HCT116 (cell line): Measurements from ENCODE around the gene KRT81. TPM values are rescaled to one million over a fixed set of nuclear protein-coding genes. Genes with fewer than 3 reads are reported as not detected.

Experiments used
- ATAC-seq: fragments of 200-7000 bp; cut with Tn5 transposase; 2 replicates; pipeline ENCODE4 v1.9.1; 2020; ENCODE audit warnings: mild to moderate bottlenecking, moderate library complexity
- BruUV-seq: library from RNA; stranded (reverse); fragments of 400-500 nt; replicated peaks from 2 replicates; lab custom pipeline; 2021; lab: Mats Ljungman, UMichigan
- CTCF ChIA-PET: fragments of 300-600 bp; sonication (Branson Sonifier 250); formaldehyde crosslinking; loops from one replicate; lab custom pipeline; 2021; ENCODE audit warnings: antibody characterized with exemption; lab: Charles Lee
- POLR2A ChIA-PET: fragments of 300-600, 350-600 bp; sonication (Branson Sonifier 250); formaldehyde crosslinking; loops from one replicate; lab custom pipeline; 2021; ENCODE audit warnings: antibody characterized with exemption; lab: Charles Lee
- RAD21 ChIA-PET, 2 experiments: fragments of 300-600 bp; sonication (Branson Sonifier 250); formaldehyde crosslinking; loops; one replicate each; lab custom pipeline; 2023; ENCODE audit warnings: low total read pairs in 2 of 2; ENCODE audit not compliant: uncharacterized antibody in 2 of 2, unreplicated experiment in 2 of 2, low non-redundant PET in 1 of 2; lab: Charles Lee
- DNase-seq: peaks from one replicate; pipeline ENCODE4 v3.0.0-alpha.2; 2010; ENCODE audit warnings: low read depth, low spot score
- H2AFZ ChIP-seq: fragments of 200-600 bp; shearing (Covaris generic), sonication (generic); 2 replicates; pipeline ENCODE4 v1.6.1; 2017; ENCODE audit warnings: low read depth, mixed run types, mixed read lengths, antibody characterized with exemption, low read length; ENCODE audit not compliant: poor library complexity, severe bottlenecking
- H3K27ac ChIP-seq: 2 replicates; pipeline ENCODE4 v1.5.1; 2012; ENCODE audit warnings: low read depth, low read length
- H3K27me3 ChIP-seq: fragments of 200-600 bp; sonication (generic); 2 replicates; pipeline ENCODE4 v1.6.1; 2016; ENCODE audit warnings: mixed run types, low read length, mixed read lengths; ENCODE audit not compliant: insufficient read depth
- H3K36me3 ChIP-seq, 2 experiments: fragments of 200-500 bp in 1 of 2; fragments of 200-600 bp in 1 of 2; sonication (Bioruptor generic) in 1 of 2; sonication (generic) in 1 of 2; 2 replicates each; pipeline versions ENCODE4 v1.5.1 to v1.6.1; 2014 to 2016; ENCODE audit warnings: low read length in 2 of 2, inconsistent platforms in 1 of 2, mixed read lengths in 1 of 2, mixed run types in 1 of 2; ENCODE audit not compliant: insufficient read depth in 2 of 2, control insufficient read depth in 1 of 2
- H3K4me1 ChIP-seq, 2 experiments: fragments of 200-600 bp in 1 of 2; sonication (generic) in 1 of 2; 2 replicates each; pipeline versions ENCODE4 v1.5.1 to v1.6.1; 2012 to 2017; ENCODE audit warnings: low read length in 2 of 2, inconsistent platforms in 1 of 2, mild to moderate bottlenecking in 1 of 2, mixed read lengths in 1 of 2, mixed run types in 1 of 2, moderate library complexity in 1 of 2; ENCODE audit not compliant: insufficient read depth in 2 of 2, control insufficient read depth in 1 of 2
- H3K4me2 ChIP-seq: fragments of 200-600 bp; sonication (generic); 2 replicates; pipeline ENCODE4 v1.6.1; 2017; ENCODE audit warnings: mixed run types, low read length, mixed read lengths
- H3K4me3 ChIP-seq, 2 experiments: fragments of 200-600 bp in 1 of 2; sonication (generic) in 1 of 2; replicated peaks in 1 of 2; 2 replicates each; pipeline ENCODE4 v1.5.1; 2011 to 2016; ENCODE audit warnings: low read length in 2 of 2, control low read depth in 1 of 2, low read depth in 1 of 2, mild to moderate bottlenecking in 1 of 2, mixed read lengths in 1 of 2, mixed run types in 1 of 2
- H3K79me2 ChIP-seq: fragments of 200-600 bp; sonication (generic); 2 replicates; pipeline ENCODE4 v1.6.1; 2017; ENCODE audit warnings: mild to moderate bottlenecking, mixed run types, low read length, moderate library complexity, mixed read lengths; ENCODE audit not compliant: insufficient read depth
- H3K9ac ChIP-seq: fragments of 200-600 bp; sonication (generic); 2 replicates; pipeline ENCODE4 v1.6.1; 2016; ENCODE audit warnings: low read length, mixed read lengths
- H3K9me2 ChIP-seq: fragments of 200-600 bp; sonication (generic), shearing (Covaris generic); 2 replicates; pipeline ENCODE4 v1.6.1; 2017; ENCODE audit warnings: mixed run types, mild to moderate bottlenecking, moderate library complexity; ENCODE audit not compliant: insufficient read depth
- H3K9me3 ChIP-seq, 2 experiments: fragments of 200-500 bp in 1 of 2; fragments of 200-600 bp in 1 of 2; sonication (Bioruptor generic) in 1 of 2; sonication (generic) in 1 of 2; 2 replicates each; pipeline ENCODE4 v1.6.1; 2014 to 2017; ENCODE audit warnings: low read length in 2 of 2, mixed read lengths in 2 of 2, inconsistent platforms in 1 of 2, low read depth in 1 of 2, mild to moderate bottlenecking in 1 of 2, mixed run types in 1 of 2, moderate library complexity in 1 of 2; ENCODE audit not compliant: control insufficient read depth in 1 of 2, insufficient read depth in 1 of 2
- H4K20me1 ChIP-seq: fragments of 200-600 bp; sonication (generic), shearing (Covaris generic); 2 replicates; pipeline ENCODE4 v1.6.1; 2017; ENCODE audit warnings: mixed run types, mild to moderate bottlenecking, moderate library complexity; ENCODE audit not compliant: insufficient read depth
- SIN3A ChIP-seq: IDR thresholded peaks from 2 replicates; pipeline ENCODE4 v1.6.1; 2012; ENCODE audit warnings: low read depth
- TCF7L2 ChIP-seq: IDR thresholded peaks from 2 replicates; pipeline ENCODE4 v1.7.0; 2011; ENCODE audit warnings: borderline replicate concordance, inconsistent platforms; ENCODE audit not compliant: insufficient read depth, insufficient read length; ENCODE audit errors: extremely low read depth
- intact Hi-C: fragments of 100-400 bp; cut with micrococcal nuclease; formaldehyde crosslinking; loops from 2 replicates; pipeline ENCODE4 v1.10.0; 2022
- total RNA-seq: library from RNA; stranded (reverse); gene quantifications from one replicate; pipeline ENCODE4 v1.2.1, GENCODE V29; 2021; ENCODE audit not compliant: unreplicated experiment
- TF ChIP-seq, protein P1 (sequence below): IDR thresholded peaks from 2 replicates; pipeline ENCODE4 v1.6.1; 2012

Gene KRT81
- total RNA-seq, 1 experiment from 2014 or later = 0.84 TPM

DNA sequence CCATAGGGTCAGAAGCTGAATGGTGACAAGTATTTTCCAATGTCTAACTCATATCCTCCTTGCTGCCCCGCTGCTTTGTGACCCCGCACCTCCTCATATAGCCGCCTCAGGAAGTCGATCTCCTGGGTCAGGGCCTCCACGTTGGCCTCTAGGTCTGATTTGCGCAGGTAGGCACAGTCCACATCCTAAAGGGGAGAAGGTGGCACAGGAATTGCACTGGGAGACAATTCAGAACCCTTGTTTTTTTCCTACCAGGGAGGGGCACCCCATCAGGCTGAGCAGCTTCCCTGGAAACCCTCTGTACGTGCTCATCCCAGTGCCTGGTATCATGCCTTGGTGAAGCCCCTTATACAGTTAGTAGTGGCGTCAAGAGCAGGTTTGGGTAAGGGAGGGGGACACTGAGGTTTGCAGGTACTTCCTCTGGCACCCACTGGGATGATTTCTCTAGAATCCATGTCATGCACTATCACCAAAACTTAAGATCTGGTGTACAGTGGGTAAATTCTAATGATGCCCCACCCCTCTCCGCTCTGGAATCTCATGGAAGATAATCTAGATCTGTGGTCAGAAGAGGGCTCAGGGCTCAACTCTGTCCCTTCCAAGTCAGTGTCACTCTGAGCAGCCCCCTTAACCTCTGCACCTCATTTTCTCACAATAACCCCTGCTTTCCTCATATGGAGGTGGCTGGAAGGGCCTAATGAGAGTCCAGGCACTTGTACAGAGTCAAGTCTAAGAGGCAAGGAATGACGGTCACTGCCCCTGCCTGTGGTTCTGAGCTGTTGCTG lies 37.0 kb downstream of the KRT81 start:
- ATAC-seq = no peak
- Histone ChIP-seq H3K4me3 (no peak overlapping the region), H4K20me1 (no peaks in the 10 kb centered on the region), H3K9ac (no peak overlapping the region), H3K9me3 (no peaks in the 10 kb centered on the region), H3K27ac (no peak overlapping the region), H3K79me2 (no peaks in the 10 kb centered on the region), H3K4me1 (peaks cover 1 to 17% of the 10 kb centered on the region in 2 experiments; a peak in 2 of 4 replicates), H2AFZ (no peak overlapping the region), H3K36me3 (no peaks in the 10 kb centered on the region), H3K4me2 (no peak overlapping the region), H3K9me2 (no peaks in the 10 kb centered on the region), H3K27me3 (no peaks in the 10 kb centered on the region)
- no peak for TF ChIP-seq TCF7L2
- BruUV-seq = no TSS peak
- intact Hi-C loops = no loop called here
- CTCF ChIA-PET = no interaction called here
- POLR2A ChIA-PET = no interaction called here
- RAD21 ChIA-PET = no interaction called here
- DNase-seq = no peak

DNA sequence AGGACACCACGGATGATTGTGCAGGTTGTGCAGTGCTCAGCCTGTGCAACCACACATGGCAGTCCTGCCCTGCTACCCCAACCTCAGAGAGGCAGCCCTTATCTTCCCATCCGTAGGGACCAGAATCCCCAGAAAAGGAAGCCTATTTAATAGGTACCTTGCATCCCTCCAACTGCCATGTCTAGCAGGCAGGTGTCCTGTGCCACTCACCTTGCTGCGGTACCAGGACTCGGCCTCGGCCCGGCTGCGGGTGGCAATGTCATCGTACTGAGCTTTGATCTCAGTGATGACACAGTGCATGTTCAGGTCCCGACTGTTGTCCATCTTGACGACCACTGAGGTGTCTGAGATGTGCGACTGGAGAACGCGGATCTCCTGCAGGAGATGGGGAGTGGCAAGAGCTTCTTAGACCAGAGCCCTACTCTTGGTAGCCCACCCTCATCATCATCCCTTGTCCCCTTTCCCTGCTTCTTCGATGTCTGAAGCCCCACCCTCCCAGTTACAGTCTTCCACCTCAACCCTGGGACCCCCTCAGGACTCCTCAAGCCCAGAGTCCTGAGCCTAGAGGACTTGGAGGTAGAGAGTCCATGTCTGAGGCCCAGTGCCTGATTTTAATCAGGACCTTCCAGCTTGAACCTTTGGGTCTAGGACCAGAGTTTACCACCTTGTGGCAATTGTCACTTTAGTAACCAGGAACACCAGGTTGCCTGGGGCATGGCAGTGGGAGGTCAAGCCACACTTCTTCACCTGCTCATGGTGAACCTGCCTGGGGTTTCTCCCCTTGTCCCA lies 37.7 kb downstream of the KRT81 start:
- POLR2A ChIA-PET = no interaction called here
- no peak for DNase-seq

More for the DNA sequence above, 37.7 kb downstream of the KRT81 start:
- Histone ChIP-seq H3K27ac (no peak overlapping the region), H4K20me1 (no peaks in the 10 kb centered on the region), H3K4me1 (peaks cover 9 to 23% of the 10 kb centered on the region in 2 experiments; a peak in 2 of 4 replicates), H3K36me3 (no peaks in the 10 kb centered on the region), H3K9me3 (no peaks in the 10 kb centered on the region), H3K9me2 (no peaks in the 10 kb centered on the region), H2AFZ (no peak overlapping the region), H3K9ac (no peak overlapping the region), H3K27me3 (no peaks in the 10 kb centered on the region), H3K4me3 (no peak overlapping the region), H3K79me2 (no peaks in the 10 kb centered on the region), H3K4me2 (no peak overlapping the region)
- ATAC-seq = no peak
- BruUV-seq = no TSS peak
- ChIA-PET CTCF (no interaction called here), RAD21 (no interaction called here)
- TF ChIP-seq, protein P1, sequence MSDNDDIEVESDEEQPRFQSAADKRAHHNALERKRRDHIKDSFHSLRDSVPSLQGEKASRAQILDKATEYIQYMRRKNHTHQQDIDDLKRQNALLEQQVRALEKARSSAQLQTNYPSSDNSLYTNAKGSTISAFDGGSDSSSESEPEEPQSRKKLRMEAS = no peak
- TF ChIP-seq SIN3A = no peak
- intact Hi-C loops = no loop called here
